H9 (cell line): ENCODE data around the gene SMARCC1. TPM values are rescaled to one million over a fixed set of nuclear protein-coding genes. Genes with fewer than 3 reads are reported as not detected.

Source experiments
- DNase-seq: peaks from one replicate; pipeline ENCODE4 v3.0.0-alpha.2; 2017
- H2AFZ ChIP-seq: one replicate; pipeline ENCODE4 v1.6.1; 2013; ENCODE audit warnings: mild to moderate bottlenecking, low read length, control low read depth, moderate library complexity
- H2AK5ac ChIP-seq: 2 replicates; pipeline ENCODE4 v1.6.1; 2013; ENCODE audit warnings: low read length, control low read depth, mixed read lengths; ENCODE audit not compliant: insufficient read length
- H2BK120ac ChIP-seq: one replicate; pipeline ENCODE4 v1.6.1; 2013; ENCODE audit warnings: low read depth, mild to moderate bottlenecking, low read length, control low read depth, inconsistent platforms; ENCODE audit not compliant: poor library complexity, severe bottlenecking
- H2BK12ac ChIP-seq: 2 replicates; pipeline ENCODE4 v1.6.1; 2013; ENCODE audit warnings: low read length, control low read depth, mixed read lengths, low read depth; ENCODE audit not compliant: insufficient read length
- H2BK15ac ChIP-seq: 2 replicates; pipeline ENCODE4 v1.6.1; 2013; ENCODE audit warnings: low read depth, low read length, control low read depth
- H2BK20ac ChIP-seq: one replicate; pipeline ENCODE4 v1.6.1; 2013; ENCODE audit warnings: low read depth, mild to moderate bottlenecking, low read length, control low read depth, inconsistent platforms; ENCODE audit not compliant: poor library complexity, severe bottlenecking
- H2BK5ac ChIP-seq: 2 replicates; pipeline ENCODE4 v1.6.1; 2013; ENCODE audit warnings: low read length, control low read depth, mixed read lengths; ENCODE audit not compliant: insufficient read length
- H3K14ac ChIP-seq: 2 replicates; pipeline ENCODE4 v1.6.1; 2013; ENCODE audit warnings: low read length, control low read depth; ENCODE audit not compliant: insufficient read depth
- H3K18ac ChIP-seq: 2 replicates; pipeline ENCODE4 v1.6.1; 2013; ENCODE audit warnings: low read depth, mild to moderate bottlenecking, mixed read lengths, low read length, control low read depth; ENCODE audit not compliant: insufficient read length
- H3K23ac ChIP-seq: 2 replicates; pipeline ENCODE4 v1.6.1; 2013; ENCODE audit warnings: low read length, control low read depth, mixed read lengths, low read depth; ENCODE audit not compliant: insufficient read length
- H3K23me2 ChIP-seq: 2 replicates; pipeline ENCODE4 v1.6.1; 2013; ENCODE audit warnings: low read depth, mild to moderate bottlenecking, mixed read lengths, low read length, control low read depth; ENCODE audit not compliant: insufficient read length, poor library complexity, severe bottlenecking
- H3K27ac ChIP-seq: 2 replicates; pipeline ENCODE4 v1.5.1; 2013; ENCODE audit warnings: low read length, control low read depth, mixed read lengths, low read depth; ENCODE audit not compliant: insufficient read length
- H3K27me3 ChIP-seq: 2 replicates; pipeline ENCODE4 v1.6.1; 2013; ENCODE audit warnings: low read length, control low read depth, inconsistent platforms; ENCODE audit not compliant: insufficient read depth
- H3K4ac ChIP-seq: 2 replicates; pipeline ENCODE4 v1.6.1; 2013; ENCODE audit warnings: low read depth, mild to moderate bottlenecking, control low read depth, inconsistent platforms, low read length, moderate library complexity
- H3K4me1 ChIP-seq: 2 replicates; pipeline ENCODE4 v1.6.1; 2013; ENCODE audit warnings: low read length, control low read depth, inconsistent platforms; ENCODE audit not compliant: insufficient read depth
- H3K4me2 ChIP-seq: 2 replicates; pipeline ENCODE4 v1.6.1; 2013; ENCODE audit warnings: low read length, control low read depth, mixed read lengths; ENCODE audit not compliant: insufficient read length, insufficient read depth
- H3K56ac ChIP-seq: 2 replicates; pipeline ENCODE4 v1.6.1; 2013; ENCODE audit warnings: low read depth, mild to moderate bottlenecking, mixed read lengths, low read length, control low read depth; ENCODE audit not compliant: insufficient read length
- H3K79me1 ChIP-seq: 2 replicates; pipeline ENCODE4 v1.6.1; 2013; ENCODE audit warnings: low read depth, mild to moderate bottlenecking, moderate library complexity, low read length, control low read depth, inconsistent platforms; ENCODE audit not compliant: insufficient read depth, poor library complexity, severe bottlenecking
- H3K79me2 ChIP-seq: 2 replicates; pipeline ENCODE4 v1.6.1; 2013; ENCODE audit warnings: low read length, control low read depth, inconsistent platforms; ENCODE audit not compliant: insufficient read depth
- H3K9ac ChIP-seq: 2 replicates; pipeline ENCODE4 v1.6.1; 2013; ENCODE audit warnings: low read length, control low read depth, mixed read lengths; ENCODE audit not compliant: insufficient read length; ENCODE audit errors: extremely low read depth
- H3K9me3 ChIP-seq: one replicate; pipeline ENCODE4 v1.6.1; 2013; ENCODE audit warnings: low read depth, low read length, inconsistent platforms; ENCODE audit not compliant: control insufficient read depth
- H3T11ph ChIP-seq: one replicate; pipeline ENCODE4 v1.6.1; 2013; ENCODE audit warnings: mild to moderate bottlenecking, low read length, control low read depth, inconsistent platforms
- H4K20me1 ChIP-seq: one replicate; pipeline ENCODE4 v1.6.1; 2013; ENCODE audit not compliant: control insufficient read depth, insufficient read length, insufficient read depth
- H4K5ac ChIP-seq: 2 replicates; pipeline ENCODE4 v1.6.1; 2013; ENCODE audit warnings: low read depth, mild to moderate bottlenecking, mixed read lengths, low read length, control low read depth; ENCODE audit not compliant: insufficient read length
- H4K8ac ChIP-seq: replicated peaks from 2 replicates; pipeline ENCODE4 v1.6.1; 2013; ENCODE audit warnings: low read length, control low read depth, mixed read lengths, low read depth; ENCODE audit not compliant: insufficient read length
- H4K91ac ChIP-seq: 2 replicates; pipeline ENCODE4 v1.6.1; 2013; ENCODE audit warnings: low read depth, mild to moderate bottlenecking, moderate library complexity, mixed read lengths, low read length, control low read depth; ENCODE audit not compliant: insufficient read length
- H3K27ac Mint-ChIP-seq, 3 experiments: 2 replicates in 2 of 3; 3 replicates in 1 of 3; pipeline ENCODE4 v1.8.0; 2020 to 2021; ENCODE audit warnings: mixed read lengths in 3 of 3, mild to moderate bottlenecking in 1 of 3, moderate library complexity in 1 of 3
- H3K27me3 Mint-ChIP-seq: 2 replicates; pipeline ENCODE4 v1.8.0; 2021; ENCODE audit warnings: low read depth, mild to moderate bottlenecking, moderate library complexity, mixed read lengths
- H3K36me3 Mint-ChIP-seq, 3 experiments: 2 replicates in 2 of 3; 3 replicates in 1 of 3; pipeline ENCODE4 v1.8.0; 2020 to 2021; ENCODE audit warnings: low read depth in 3 of 3, mixed read lengths in 3 of 3; ENCODE audit not compliant: insufficient read depth in 1 of 3
- H3K4me1 Mint-ChIP-seq, 2 experiments: 2 replicates each; pipeline ENCODE4 v1.8.0; 2020; ENCODE audit warnings: mixed read lengths in 2 of 2
- H3K4me3 Mint-ChIP-seq, 2 experiments: 2 replicates in 1 of 2; 3 replicates in 1 of 2; pipeline ENCODE4 v1.8.0; 2020 to 2021; ENCODE audit warnings: mild to moderate bottlenecking in 2 of 2, mixed read lengths in 2 of 2, moderate library complexity in 1 of 2
- H3K9me3 Mint-ChIP-seq, 2 experiments: 2 replicates in 1 of 2; 3 replicates in 1 of 2; pipeline ENCODE4 v1.8.0; 2020; ENCODE audit warnings: mild to moderate bottlenecking in 2 of 2, mixed read lengths in 2 of 2, moderate library complexity in 1 of 2
- CTCF ChIP-seq: fragments of 200-600 bp; sonication (generic); conservative IDR thresholded peaks from 3 replicates; pipeline ENCODE4 v1.8.0; 2021; ENCODE audit warnings: antibody characterized with exemption, mild to moderate bottlenecking
- WGBS: extraction: QIAGEN DNeasy Blood & Tissue Kit; methylation state at CpG from one replicate; pipeline ENCODE4 v1.1.7; 2013; ENCODE audit warnings: missing lambda C conversion rate, low lambda C conversion rate, mixed read lengths; ENCODE audit not compliant: insufficient read length; ENCODE audit errors: extremely low coverage; 5-methylcytosine and 5-hydroxymethylcytosine counted together
- total RNA-seq: library from RNA; stranded (reverse); gene quantifications from 2 replicates; pipeline ENCODE4 v1.2.1, GENCODE V29; 2021

SMARCC1 gene
- total RNA-seq, 1 experiment from 2014 or later, result 274 TPM

GRCh38 chr3:47536221-47536891 lies 245.3 kb downstream of the SMARCC1 start:
- TF ChIP-seq CTCF, result no peak
- Histone ChIP-seq H2BK20ac (no peak overlapping the region), H3K18ac (no peak overlapping the region), H3K27ac (no peak overlapping the region), H3K23ac (no peak overlapping the region), H3K9me3 (no peaks in the 10 kb centered on the region), H3K27me3 (no peaks in the 10 kb centered on the region), H3K79me2 (no peaks in the 10 kb centered on the region), H4K20me1 (no peaks in the 10 kb centered on the region), H2BK5ac (no peak overlapping the region), H3K4me1 (no peaks in the 10 kb centered on the region), H4K5ac (no peak overlapping the region), H3K9ac (no peak overlapping the region), H2BK12ac (no peak overlapping the region), H3T11ph (no peak overlapping the region), H2AK5ac (no peak overlapping the region), H3K4me2 (no peak overlapping the region), H2BK120ac (no peak overlapping the region), H3K14ac (no peak overlapping the region), H3K4ac (no peak overlapping the region), H2AFZ (no peak overlapping the region), H4K8ac (no peak overlapping the region), H3K23me2 (no peaks in the 10 kb centered on the region), H2BK15ac (no peak overlapping the region), H3K79me1 (no peaks in the 10 kb centered on the region), H4K91ac (no peak overlapping the region), H3K56ac (no peak overlapping the region)
- WGBS, result no CpG with 5 or more reads among the region's 19 CpGs
- peaks cover 4 to 7% of the 10 kb centered on the region in 2 experiments; a peak in 3 of 4 replicates for H3K4me1 Mint-ChIP-seq
- no peak for DNase-seq
- H3K9me3 Mint-ChIP-seq, result peaks cover 6 to 11% of the 10 kb centered on the region in 2 experiments
- no peaks in the 10 kb centered on the region for H3K36me3 Mint-ChIP-seq
- H3K27me3 Mint-ChIP-seq, result peaks cover 5% of the 10 kb centered on the region
- H3K27ac Mint-ChIP-seq, result no peak overlapping the region
- no peak overlapping the region for H3K4me3 Mint-ChIP-seq

Other genes with a start within 250 kb of the SMARCC1 start
- 5.4 and 5.7 TPM in 2 replicates for gene CSPG5, start 203.0 kb downstream of the SMARCC1 start, total RNA-seq
- gene DHX30, start 21.2 kb upstream of the SMARCC1 start, total RNA-seq, result 107 TPM in 2 replicates
- 138 and 140 TPM in 2 replicates for gene MAP4, start 234.5 kb upstream of the SMARCC1 start, total RNA-seq